A549 (cell line): ENCODE data around the gene RHBDD3. TPM values are rescaled to one million over a fixed set of nuclear protein-coding genes. Genes with fewer than 3 reads are reported as not detected.

Experiments used
- ATAC-seq, 2 experiments: fragments of 200-7000 bp in 1 of 2; fragments of >200 bp in 1 of 2; cut with Nextera tagmentation in 1 of 2; cut with Tn5 transposase in 1 of 2; 3 replicates each; pipeline versions ENCODE4 v1.8.0 to v1.9.1; 2018 to 2020; ENCODE audit warnings: mild to moderate bottlenecking in 1 of 2, moderate library complexity in 1 of 2
- CTCF ChIA-PET: fragments of 300-600 bp; sonication (Branson Sonifier 250); formaldehyde crosslinking; extraction: SDS; loops from one replicate; lab custom pipeline; 2021; ENCODE audit warnings: antibody characterized with exemption, inconsistent platforms; lab: Yijun Ruan, JAX
- POLR2A ChIA-PET: fragments of 350-600 bp; formaldehyde crosslinking; extraction: SDS; loops from one replicate; lab custom pipeline; 2021; ENCODE audit warnings: antibody characterized with exemption, inconsistent platforms; lab: Yijun Ruan, JAX
- DNase-seq, 2 experiments: peaks; one replicate each; pipeline versions ENCODE4 v3.0.0 to v3.0.0-alpha.2; 2011 to 2016; ENCODE audit warnings: low read depth in 1 of 2, low spot score in 1 of 2
- FAIRE-seq: peaks from 2 replicates; lab custom pipeline; 2011; peaks lifted over from hg19 to GRCh38; lab: Jason Lieb, UNC
- H3K27ac ChIP-seq, 2 experiments: fragments of >200 bp; sonication (Bioruptor Twin); formaldehyde crosslinking; 3 replicates each; pipeline ENCODE4 v1.5.1; 2016 to 2017
- H3K4me1 ChIP-seq: fragments of >200 bp; sonication (Bioruptor Twin); formaldehyde crosslinking; 3 replicates; pipeline ENCODE4 v1.6.1; 2016
- H3K4me2 ChIP-seq: fragments of >200 bp; sonication (Bioruptor Twin); formaldehyde crosslinking; 3 replicates; pipeline ENCODE4 v1.6.1; 2016
- H3K4me3 ChIP-seq: fragments of >200 bp; sonication (Bioruptor Twin); formaldehyde crosslinking; 3 replicates; pipeline ENCODE4 v1.5.1; 2016
- H3K9me3 ChIP-seq: fragments of >200 bp; sonication (Bioruptor Twin); formaldehyde crosslinking; 3 replicates; pipeline ENCODE4 v1.6.1; 2016
- BCL3 ChIP-seq: fragments of >200 bp; sonication (Bioruptor Twin); formaldehyde crosslinking; IDR thresholded peaks from 3 replicates; pipeline ENCODE4 v1.6.1; 2016
- BHLHE40 ChIP-seq: IDR thresholded peaks from 2 replicates; pipeline ENCODE4 v1.6.1; 2012; ENCODE audit warnings: low read depth, low read length, inconsistent platforms
- CBX2 ChIP-seq: fragments of 200-600 bp; sonication (generic); IDR thresholded peaks from 2 replicates; pipeline ENCODE4 v1.6.1; 2016; ENCODE audit warnings: low read depth, mild to moderate bottlenecking, borderline replicate concordance
- EHMT2 ChIP-seq: fragments of 200-600 bp; sonication (generic); IDR thresholded peaks from 2 replicates; pipeline ENCODE4 v1.6.1; 2016; ENCODE audit warnings: antibody characterized with exemption, low read depth, mild to moderate bottlenecking, moderate library complexity
- ELK1 ChIP-seq: fragments of 150-350 bp; IDR thresholded peaks from 2 replicates; pipeline ENCODE4 v1.6.1; 2014; ENCODE audit warnings: low read depth, mild to moderate bottlenecking, low read length
- EP300 ChIP-seq, 2 experiments: fragments of >200 bp; sonication (Bioruptor Twin); formaldehyde crosslinking; IDR thresholded peaks; 2 replicates in 1 of 2; 3 replicates in 1 of 2; pipeline ENCODE4 v1.6.1; 2016 to 2017
- ESRRA ChIP-seq: fragments of 150-350 bp; IDR thresholded peaks from 2 replicates; pipeline ENCODE4 v1.6.1; 2014; ENCODE audit warnings: mild to moderate bottlenecking, low read length, borderline replicate concordance
- FOSB ChIP-seq: fragments of 250-450 bp; sonication (Bioruptor Pico); IDR thresholded peaks from 2 replicates; pipeline ENCODE4 v1.5.0; 2020; ENCODE audit warnings: mild to moderate bottlenecking, moderate library complexity
- FOSL2 ChIP-seq, 2 experiments: fragments of 450-650 bp in 1 of 2; fragments of >200 bp in 1 of 2; sonication (Bioruptor Twin) in 1 of 2; formaldehyde crosslinking; IDR thresholded peaks; 2 replicates each; pipeline versions ENCODE4 v1.5.0 to v1.6.1; 2016 to 2020; ENCODE audit warnings: mild to moderate bottlenecking in 1 of 2, moderate library complexity in 1 of 2
- HDAC2 ChIP-seq: fragments of 200-600 bp; sonication (generic); IDR thresholded peaks from 2 replicates; pipeline ENCODE4 v1.6.1; 2016
- JUN ChIP-seq, 2 experiments: fragments of >200 bp; sonication (Bioruptor Twin); formaldehyde crosslinking; IDR thresholded peaks; 2 replicates in 1 of 2; 3 replicates in 1 of 2; pipeline ENCODE4 v1.6.1; 2016 to 2017
- NPAS2 ChIP-seq: fragments of 250-450 bp; sonication (Bioruptor Pico); IDR thresholded peaks from 2 replicates; pipeline ENCODE4 v1.8.0; 2022; ENCODE audit warnings: mild to moderate bottlenecking, moderate library complexity, borderline replicate concordance
- NR3C1 ChIP-seq: fragments of >200 bp; sonication (Bioruptor Twin); formaldehyde crosslinking; IDR thresholded peaks from 3 replicates; pipeline ENCODE4 v1.6.1; 2017
- PBX3 ChIP-seq: IDR thresholded peaks from 2 replicates; pipeline ENCODE4 v1.6.1; 2012
- RARB ChIP-seq: fragments of 250-450 bp; sonication (Bioruptor Pico); IDR thresholded peaks from 2 replicates; pipeline ENCODE4 v1.8.0; 2021; ENCODE audit warnings: mild to moderate bottlenecking, moderate library complexity
- TP53 ChIP-seq: fragments of 250-450 bp; sonication (Bioruptor Pico); IDR thresholded peaks from 2 replicates; pipeline ENCODE4 v1.5.0; 2021; ENCODE audit warnings: mild to moderate bottlenecking, moderate library complexity
- ZSCAN20 ChIP-seq: fragments of 250-450 bp; sonication (Bioruptor Pico); IDR thresholded peaks from 2 replicates; pipeline ENCODE4 v1.8.0; 2022; ENCODE audit warnings: mild to moderate bottlenecking, moderate library complexity
- WGBS: methylation state at CpG from one replicate; pipeline ENCODE4 v1.1.6; 2017; ENCODE audit errors: missing lambda C conversion rate; 5-methylcytosine and 5-hydroxymethylcytosine counted together
- polyA plus RNA-seq, 4 experiments: library from polyadenylated mRNA; depleted of rRNA in 3 of 4; stranded (reverse); fragments of >200 nt; fragmentation: RNase III in 1 of 4; extraction: RNeasy Plus Mini Kit Qiagen cat#74134 plus additional on column Dnase treatment in 1 of 4; gene quantifications; 2 replicates in 3 of 4; 3 replicates in 1 of 4; pipeline ENCODE4 v1.2.3, GENCODE V29; 2011 to 2017
- TF ChIP-seq, protein P1 (sequence below): IDR thresholded peaks from 2 replicates; pipeline ENCODE4 v1.6.1; 2012; ENCODE audit warnings: low read depth, borderline replicate concordance
- TF ChIP-seq, protein P2 (sequence below): fragments of >200 bp; sonication (Bioruptor Twin); formaldehyde crosslinking; IDR thresholded peaks from 2 replicates; pipeline ENCODE4 v1.6.1; 2016
- TF ChIP-seq, protein P3 (sequence below): fragments of 250-450 bp; sonication (Bioruptor Pico); IDR thresholded peaks from 2 replicates; pipeline ENCODE4 v1.5.0; 2020; ENCODE audit warnings: low read depth, mild to moderate bottlenecking, moderate library complexity
- TF ChIP-seq, protein P4 (sequence below): IDR thresholded peaks from 2 replicates; pipeline ENCODE4 v1.6.1; 2012

Gene RHBDD3
- polyA plus RNA-seq, 2 of the 4 experiments (the other 2 are of a cell fraction), result 10.2 to 20.8 TPM

GRCh38 chr22:29291215-29291614, 23.4 kb upstream of the RHBDD3 start (continued):
- TF ChIP-seq PBX3, result no peak
- no peak for TF ChIP-seq FOSB (CRISPR knock-in tag)
- no peak for TF ChIP-seq TP53 (CRISPR knock-in tag)
- TF ChIP-seq, protein P1, sequence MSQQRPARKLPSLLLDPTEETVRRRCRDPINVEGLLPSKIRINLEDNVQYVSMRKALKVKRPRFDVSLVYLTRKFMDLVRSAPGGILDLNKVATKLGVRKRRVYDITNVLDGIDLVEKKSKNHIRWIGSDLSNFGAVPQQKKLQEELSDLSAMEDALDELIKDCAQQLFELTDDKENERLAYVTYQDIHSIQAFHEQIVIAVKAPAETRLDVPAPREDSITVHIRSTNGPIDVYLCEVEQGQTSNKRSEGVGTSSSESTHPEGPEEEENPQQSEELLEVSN, result no peak

GRCh38 chr22:29290061-29290460, 22.3 kb upstream of the RHBDD3 start:
- H3K27ac ChIP-seq, result no peak overlapping the region
- ChIA-PET CTCF (interaction anchor here (0.6 to 1.9 kb wide), 2 partner anchors 16 to 69 kb away, joined by 3 to 4 read pairs; no protein-coding TSS in a partner anchor), POLR2A (no interaction called here)
- WGBS, result 93% methylated on average over 5 of the region's 5 CpGs
- ATAC-seq (no peak), FAIRE-seq (no peak), DNase-seq (no peak)
- H3K4me2 ChIP-seq, result no peak overlapping the region
- H3K4me1 ChIP-seq, result no peaks in the 10 kb centered on the region; the same call in 2 of the 3 replicates
- no peak for TF ChIP-seq NR3C1
- TF ChIP-seq ZSCAN20, result no peak
- TF ChIP-seq HDAC2, result no peak
- no peak for TF ChIP-seq FOSL2 (IDR thresholded peaks at IDR 0.05)
- TF ChIP-seq FOSL2 (CRISPR knock-in tag; IDR thresholded peaks at IDR 0.05), result no peak
- TF ChIP-seq, protein P2, sequence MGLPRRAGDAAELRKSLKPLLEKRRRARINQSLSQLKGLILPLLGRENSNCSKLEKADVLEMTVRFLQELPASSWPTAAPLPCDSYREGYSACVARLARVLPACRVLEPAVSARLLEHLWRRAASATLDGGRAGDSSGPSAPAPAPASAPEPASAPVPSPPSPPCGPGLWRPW, result no peak
- TF ChIP-seq, protein P3, sequence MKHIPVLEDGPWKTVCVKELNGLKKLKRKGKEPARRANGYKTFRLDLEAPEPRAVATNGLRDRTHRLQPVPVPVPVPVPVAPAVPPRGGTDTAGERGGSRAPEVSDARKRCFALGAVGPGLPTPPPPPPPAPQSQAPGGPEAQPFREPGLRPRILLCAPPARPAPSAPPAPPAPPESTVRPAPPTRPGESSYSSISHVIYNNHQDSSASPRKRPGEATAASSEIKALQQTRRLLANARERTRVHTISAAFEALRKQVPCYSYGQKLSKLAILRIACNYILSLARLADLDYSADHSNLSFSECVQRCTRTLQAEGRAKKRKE (CRISPR knock-in tag), result no peak
- TF ChIP-seq ELK1, result no peak
- no peak for TF ChIP-seq EP300 (IDR thresholded peaks at IDR 0.05)
- TF ChIP-seq EHMT2, result no peak
- TF ChIP-seq RARB, result no peak
- no peak for TF ChIP-seq ESRRA
- no peak for TF ChIP-seq BHLHE40
- TF ChIP-seq, protein P4, sequence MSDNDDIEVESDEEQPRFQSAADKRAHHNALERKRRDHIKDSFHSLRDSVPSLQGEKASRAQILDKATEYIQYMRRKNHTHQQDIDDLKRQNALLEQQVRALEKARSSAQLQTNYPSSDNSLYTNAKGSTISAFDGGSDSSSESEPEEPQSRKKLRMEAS, result no peak
- no peak for TF ChIP-seq FOSB (CRISPR knock-in tag)
- no peak for TF ChIP-seq NPAS2 (CRISPR knock-in tag)
- TF ChIP-seq CBX2, result no peak
- no peak for TF ChIP-seq BCL3
- TF ChIP-seq JUN (IDR thresholded peaks at IDR 0.05), result no peak
- no peak for TF ChIP-seq PBX3
- H3K9me3 ChIP-seq, result no peaks in the 10 kb centered on the region
- no peak overlapping the region for H3K4me3 ChIP-seq
